WI38 (cell line): ENCODE measurements around the gene CUL4A.

ENCODE experiments used
- H3K4me3 ChIP-seq: 2 replicates; pipeline ENCODE4 v1.5.1; 2011; ENCODE audit warnings: low read depth, mild to moderate bottlenecking, control low read depth, low read length
- CTCF ChIP-seq: IDR thresholded peaks from 2 replicates; pipeline ENCODE4 v1.5.1; 2012; ENCODE audit warnings: low read depth, mild to moderate bottlenecking, control low read depth, low read length

The CUL4A gene

DNA sequence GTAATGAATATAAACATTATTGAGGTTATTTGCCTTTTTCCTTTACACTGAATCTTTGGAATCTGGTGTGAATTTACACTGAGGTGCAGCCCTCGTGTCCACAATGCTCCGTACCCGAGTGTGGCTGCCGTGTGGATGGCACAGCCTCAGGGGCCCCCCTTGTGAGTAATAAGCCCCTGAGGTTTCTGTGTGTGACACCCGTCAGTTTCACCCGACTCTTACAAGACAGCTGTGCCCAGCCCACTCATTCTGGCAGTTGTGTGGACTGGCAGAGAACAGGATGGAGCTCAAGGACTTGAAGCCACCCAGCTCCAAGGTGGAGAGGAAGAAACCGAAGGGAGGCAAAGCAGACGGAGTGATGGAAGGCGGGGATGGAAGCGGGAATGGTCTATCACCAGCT is 43.1 kb upstream of the CUL4A start:
- no peak for TF ChIP-seq CTCF
- no peak overlapping the region for H3K4me3 ChIP-seq

GRCh38 chr13:113166681-113167080 is 42.7 kb upstream of the CUL4A start:
- no peak for TF ChIP-seq CTCF
- H3K4me3 ChIP-seq, result no peak overlapping the region

DNA sequence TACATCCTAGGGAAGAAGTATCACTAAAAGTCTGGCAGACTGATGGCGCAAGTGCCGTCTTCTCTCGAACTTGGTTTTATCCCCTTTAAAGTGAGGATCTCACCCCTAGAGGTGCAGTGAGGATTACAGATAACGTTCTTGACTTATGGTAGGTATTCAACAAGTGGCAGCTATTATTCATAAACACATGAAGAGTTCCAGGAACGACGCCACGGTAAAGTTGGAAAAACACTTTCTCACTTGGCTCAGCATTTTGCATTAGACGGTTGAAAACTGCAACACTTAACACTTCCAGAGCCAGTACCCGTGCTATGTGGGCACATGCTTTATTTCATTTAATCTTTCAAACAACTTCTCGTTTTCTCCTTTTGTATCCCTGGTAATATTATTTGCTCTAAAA is 42.3 kb upstream of the CUL4A start:
- TF ChIP-seq CTCF, result no peak

DNA sequence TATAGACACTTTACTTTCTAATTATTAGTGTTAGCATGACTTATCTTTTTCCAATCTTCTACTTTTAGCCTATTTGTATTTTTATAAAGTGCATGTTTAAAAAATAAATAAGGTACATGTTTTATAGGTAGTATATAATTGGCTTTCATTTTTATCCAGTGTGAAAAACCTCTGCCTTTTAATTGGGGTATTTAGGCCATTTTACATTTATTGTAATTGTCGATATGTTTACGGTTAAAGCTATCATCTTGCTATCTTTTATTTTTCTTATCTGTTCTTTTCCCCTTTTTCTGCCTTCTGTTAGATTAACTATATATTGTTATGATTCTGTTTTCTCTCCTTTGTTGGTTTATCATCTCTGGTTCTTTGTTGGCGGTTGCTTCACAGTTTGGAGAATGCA is 41.8 kb upstream of the CUL4A start:
- TF ChIP-seq CTCF, result no peak

More for the DNA sequence above, 42.3 kb upstream of the CUL4A start:
- no peak overlapping the region for H3K4me3 ChIP-seq

GRCh38 chr13:113168211-113168610 is 41.2 kb upstream of the CUL4A start:
- no peak for TF ChIP-seq CTCF
- no peak overlapping the region for H3K4me3 ChIP-seq

More for the DNA sequence above, 41.8 kb upstream of the CUL4A start:
- no peak overlapping the region for H3K4me3 ChIP-seq

- TF ChIP-seq CTCF, result no peak
- H3K4me3 ChIP-seq, result no peak overlapping the region
Measured at GRCh38 chr13:113169277-113170272, 39.8 kb upstream of the CUL4A start.

DNA sequence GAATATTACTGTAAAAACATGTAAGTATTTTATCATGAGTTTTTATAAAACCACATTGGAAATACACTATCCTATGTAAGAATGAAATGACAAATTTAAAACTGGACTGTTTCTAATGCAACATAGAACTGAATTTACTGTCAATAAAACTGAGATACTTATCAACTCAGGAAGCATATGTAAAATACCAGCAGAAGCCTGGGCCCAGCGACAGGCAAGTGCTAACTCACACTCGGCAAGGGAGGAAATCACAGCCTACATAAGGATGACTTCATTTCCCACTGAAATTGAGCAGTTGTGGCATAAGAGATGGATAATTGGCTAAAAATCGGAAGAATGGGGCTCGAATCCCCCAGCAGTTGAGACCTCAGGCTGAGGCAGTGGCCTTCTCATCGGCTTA is 38.9 kb upstream of the CUL4A start:
- no peak for TF ChIP-seq CTCF

More for the DNA sequence above, 38.9 kb upstream of the CUL4A start:
- H3K4me3 ChIP-seq, result no peak overlapping the region
